HG02970 (cell line): ENCODE data around the gene C2orf15.
"Not testable (repeated sequence)": the region's sequence is repeated elsewhere in the genome, so short reads cannot be mapped to it uniquely, and the experiment has no call there.

ENCODE experiments used
- ATAC-seq: cut with Tn5 transposase; IDR thresholded peaks from one replicate; pipeline ENCODE4 v1.9.1; 2021; ENCODE audit warnings: mild to moderate bottlenecking, moderate library complexity, moderate number of reproducible peaks; ENCODE audit not compliant: unreplicated experiment, low FRiP score

The C2orf15 gene, protein sequence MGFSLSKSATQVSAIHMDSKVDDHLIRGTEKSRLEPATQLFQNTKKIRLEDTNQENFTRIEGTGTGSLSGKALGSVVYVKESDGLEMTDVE

GRCh38 chr2:99141110-99142108, at the start of gene C2orf15:
TSS of gene C2orf15 (plus strand) at chr2:99141707. CDS start at chr2:99150559, 8,852 bp downstream.
- ATAC-seq: peak; percentile 87

GRCh38 chr2:99096728-99097127, 44.8 kb upstream of the C2orf15 start:
- ATAC-seq: no peak

- ATAC-seq: no peak
Observed at GRCh38 chr2:99101697-99102096, 39.8 kb upstream of the C2orf15 start.

DNA sequence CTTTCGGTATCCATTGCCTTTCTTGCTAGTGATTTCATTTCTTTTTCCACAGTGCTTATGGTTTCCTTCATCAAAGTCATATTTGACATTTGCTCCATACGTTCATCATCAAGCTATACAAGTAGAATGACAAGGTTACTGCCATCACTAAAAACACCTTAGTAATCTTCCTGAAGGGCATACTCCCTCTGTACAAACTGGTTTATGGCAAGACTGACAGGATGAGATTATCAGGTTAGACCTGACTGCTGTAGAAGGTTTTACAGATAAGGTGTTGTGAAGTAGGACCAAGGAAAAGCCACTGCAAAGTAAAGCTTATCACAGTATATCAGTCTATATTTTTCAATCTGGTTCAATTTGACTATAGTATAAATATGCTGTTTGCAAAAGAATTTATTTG, 37.5 kb upstream of the C2orf15 start:
- no peak for ATAC-seq

DNA sequence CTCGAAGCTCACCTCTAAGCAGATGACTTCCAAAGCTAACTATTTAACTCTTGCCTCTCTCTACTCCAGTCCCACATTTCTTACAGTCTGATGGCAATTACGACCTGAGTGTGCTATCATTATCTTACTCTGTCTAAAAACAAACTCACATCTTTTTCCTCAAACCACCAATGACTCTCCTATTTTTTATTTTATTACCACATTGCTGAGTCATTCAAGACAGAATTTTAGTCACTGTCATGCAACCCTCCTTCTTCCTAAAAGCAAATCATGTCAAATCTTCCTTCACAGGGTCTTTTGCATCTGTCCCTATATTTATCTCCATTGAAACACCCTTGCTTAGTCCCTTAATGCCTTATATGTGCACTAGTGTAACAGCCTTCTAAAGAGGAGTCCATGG, 34.6 kb upstream of the C2orf15 start:
- ATAC-seq: no peak

DNA sequence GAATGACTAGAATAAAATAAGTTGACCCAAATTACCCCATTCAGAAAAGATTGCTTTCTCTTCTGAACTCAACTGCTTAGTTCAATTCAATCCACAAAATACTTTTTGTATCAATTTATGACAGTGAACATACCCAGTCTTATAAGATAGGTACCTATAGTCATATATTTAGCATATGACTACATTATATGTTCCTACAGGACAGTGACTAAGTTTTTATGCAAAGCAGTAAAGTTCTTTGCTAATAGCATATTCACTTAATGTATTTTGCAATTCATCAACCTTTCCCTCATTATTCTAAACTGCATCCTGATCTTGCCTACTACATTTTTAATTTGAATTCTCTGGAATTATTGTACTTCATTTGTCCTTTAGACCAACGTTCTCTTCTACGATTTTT, 30.3 kb upstream of the C2orf15 start:
- ATAC-seq: no peak

DNA sequence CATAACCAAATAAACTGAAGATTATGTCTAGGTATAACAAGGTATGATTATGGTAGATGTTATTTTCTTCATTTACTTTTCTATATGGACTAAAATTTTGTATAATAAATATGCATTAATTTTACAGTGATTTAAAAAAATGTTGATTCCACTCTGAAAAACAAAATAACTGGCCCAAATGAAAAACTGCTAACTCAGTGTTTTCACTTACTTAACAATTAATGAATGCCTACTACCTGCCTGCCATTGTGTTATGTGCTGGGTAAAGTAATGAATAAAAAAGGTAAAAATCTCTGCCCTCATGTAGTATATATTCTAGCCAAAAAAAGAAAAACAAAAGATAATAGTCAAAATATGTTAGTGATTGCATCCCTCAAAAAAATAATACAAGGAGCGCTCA, 29.6 kb upstream of the C2orf15 start:
- no peak for ATAC-seq

GRCh38 chr2:99112617-99113016, 28.9 kb upstream of the C2orf15 start:
- ATAC-seq: no peak

- ATAC-seq: no peak
Observed at GRCh38 chr2:99127981-99128380, 13.5 kb upstream of the C2orf15 start.

DNA sequence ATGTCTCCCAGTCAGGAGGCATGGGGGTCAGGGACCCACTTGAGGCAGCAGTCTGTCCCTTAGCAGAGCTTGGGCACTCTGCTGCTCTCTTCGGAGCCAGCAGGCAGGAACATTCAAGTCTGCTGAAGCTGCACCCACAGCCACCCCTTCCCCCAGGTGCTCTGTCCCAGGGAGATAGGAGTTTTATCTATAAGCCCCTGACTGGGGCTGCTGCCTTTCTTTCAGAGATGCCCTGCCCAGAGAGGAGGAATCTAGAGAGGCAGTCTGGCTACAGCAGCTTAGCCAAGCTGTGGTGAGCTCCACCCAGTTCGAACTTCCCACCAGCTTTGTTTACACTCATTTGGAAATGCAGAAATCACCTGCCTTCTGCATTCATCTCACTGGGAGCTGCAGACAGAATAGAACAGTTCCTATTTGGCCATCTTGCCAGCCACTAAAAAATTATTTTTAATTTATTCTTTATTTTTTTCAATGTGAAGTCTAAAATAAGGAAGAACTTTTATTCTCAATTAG, 6.4 kb upstream of the C2orf15 start:
- ATAC-seq: not testable (repeated sequence)

- ATAC-seq: no peak
Observed at GRCh38 chr2:99139003-99139402, 2.5 kb upstream of the C2orf15 start.

GRCh38 chr2:99140056-99140859, 1.2 kb upstream of the C2orf15 start:
- ATAC-seq: no peak

- peak; percentile 33 for ATAC-seq
Observed at GRCh38 chr2:99140860-99141109, 722 bp upstream of the C2orf15 start.

DNA sequence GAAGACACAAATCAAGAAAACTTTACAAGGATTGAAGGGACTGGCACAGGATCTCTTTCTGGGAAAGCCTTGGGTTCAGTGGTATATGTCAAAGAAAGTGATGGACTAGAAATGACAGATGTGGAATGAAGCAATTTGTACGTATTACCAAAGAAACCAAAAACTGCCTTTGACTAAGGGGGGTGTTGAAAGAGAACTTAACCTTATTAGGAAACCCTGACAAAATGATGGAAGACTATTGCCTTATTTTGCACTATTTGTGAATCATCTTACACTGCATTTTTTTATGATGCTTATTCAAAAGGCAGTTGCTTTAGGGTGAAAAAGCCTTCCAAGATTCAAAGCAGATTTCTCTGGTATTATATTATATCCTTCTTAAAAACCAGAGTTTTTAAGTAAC, 9.2 kb downstream of the C2orf15 start:
- ATAC-seq: no peak

GRCh38 chr2:99152199-99152895, 10.8 kb downstream of the C2orf15 start:
- no peak for ATAC-seq

DNA sequence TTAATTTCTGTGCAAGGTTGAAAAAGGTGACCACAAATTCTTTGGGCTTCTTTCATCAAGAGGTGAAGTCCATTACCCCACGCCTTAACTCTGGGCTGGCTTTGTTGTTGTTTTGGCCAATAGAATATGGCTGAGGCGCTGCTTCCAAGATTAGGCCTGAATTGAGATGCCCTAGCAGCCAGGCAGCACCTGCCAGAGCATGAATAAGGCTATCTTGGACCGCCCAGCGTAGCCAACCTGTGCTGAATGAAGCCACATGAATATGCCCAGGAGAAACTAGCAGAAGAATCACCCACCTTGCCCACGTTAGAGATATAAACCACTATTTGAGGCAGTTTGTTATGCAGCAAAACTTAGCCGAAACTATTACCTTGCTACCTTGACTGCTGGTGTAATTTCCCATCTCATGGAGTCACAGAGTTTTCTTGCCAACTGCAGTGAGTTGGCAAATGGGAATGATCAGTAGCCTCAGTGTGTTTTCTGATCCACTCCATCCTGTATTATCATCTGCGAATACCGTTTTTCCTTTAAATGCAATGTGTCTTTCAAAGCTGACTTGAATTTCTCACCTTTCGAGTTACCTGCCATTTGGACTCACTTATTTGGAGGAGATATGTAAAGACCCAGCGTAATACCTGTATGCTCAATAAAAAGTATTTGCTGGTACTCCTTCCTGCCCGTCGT, 12.6 kb downstream of the C2orf15 start:
- ATAC-seq: no peak

GRCh38 chr2:99154643-99155536, 13.4 kb downstream of the C2orf15 start, which contains the start of the genes LIPT1 and TSGA10:
TSS of gene LIPT1 (plus strand) at chr2:99154967. CDS start at chr2:99161958, 6,991 bp downstream.
TSS of gene TSGA10 (minus strand) at chr2:99154942. CDS start at chr2:99109439, 45,503 bp downstream.
- ATAC-seq: peak; percentile 95

GRCh38 chr2:99156891-99157290, 15.4 kb downstream of the C2orf15 start:
- ATAC-seq: no peak

DNA sequence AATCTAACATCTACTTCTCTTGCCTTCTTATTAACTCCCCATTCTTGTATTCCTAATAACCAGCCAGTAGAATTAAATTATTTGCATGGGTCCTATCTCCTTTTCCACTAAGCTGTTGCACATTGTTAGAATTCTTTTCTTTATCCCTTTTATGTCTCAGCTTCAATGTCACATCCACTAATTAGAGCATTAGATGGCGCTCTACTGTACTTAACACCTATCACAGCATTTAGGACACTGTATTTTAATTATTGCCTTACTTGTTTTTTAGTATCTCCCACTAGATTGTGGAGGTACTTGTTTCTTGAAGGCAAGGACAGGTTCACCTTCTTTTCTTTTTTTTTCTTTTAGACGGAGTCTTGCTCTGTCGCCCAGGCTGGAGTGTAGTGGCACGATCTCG, 17.1 kb downstream of the C2orf15 start:
- no peak for ATAC-seq
